Measurements from ENCODE around the gene HIGD1B. TPM values are rescaled to one million over a fixed set of nuclear protein-coding genes. Genes with fewer than 3 reads are reported as not detected.

The HIGD1B gene
- total and polyA plus RNA-seq, 2 of the 4 experiments (the other 2 are of a cell fraction), result not detected

GRCh38 chr17:44850612-44851011 is 2.9 kb downstream of the HIGD1B start:
- ATAC-seq (ENCODE audit: low read depth) (no peak), DNase-seq (no peak)
- Histone ChIP-seq H3K4me1 (ENCODE audit: control insufficient read depth, insufficient read depth, low read length) (no peaks in the 10 kb centered on the region; the same call in 1 of the 2 replicates), H4K91ac (ENCODE audit: insufficient read depth, low read depth, low read length) (no peak overlapping the region), H3K36me3 (ENCODE audit: control insufficient read depth, insufficient read depth, low read length) (peaks cover 45% of the 10 kb centered on the region), H3K27ac (ENCODE audit: insufficient read depth, low read length) (no peak overlapping the region), H3K9me3 (ENCODE audit: control insufficient read depth, insufficient read depth, low read length) (no peaks in the 10 kb centered on the region), H4K5ac (ENCODE audit: low read depth, low read length) (no peak overlapping the region), H3K4me3 (ENCODE audit: insufficient read depth, low read depth, low read length) (no peak overlapping the region), H3K14ac (replicated peaks; ENCODE audit: low read depth, low read length) (no peak overlapping the region), H2BK20ac (ENCODE audit: low read depth, low read length) (no peak overlapping the region), H3K9ac (ENCODE audit: low read depth, low read length) (no peak overlapping the region), H2AK5ac (ENCODE audit: low read depth, low read length) (no peak overlapping the region), H4K8ac (ENCODE audit: low read depth in 2 of 2, low read length in 2 of 2) (no peak overlapping the region), H2AK9ac (replicated peaks; ENCODE audit: low read depth, low read length, poor library complexity) (no peak overlapping the region), H2AFZ (replicated peaks; ENCODE audit: low read length, poor library complexity) (no peak overlapping the region), H2BK15ac (ENCODE audit: low read depth, low read length) (no peak overlapping the region), H3K18ac (ENCODE audit: low read depth, low read length) (no peak overlapping the region), H3K4me2 (ENCODE audit: low read depth, low read length) (no peak overlapping the region), H2BK120ac (ENCODE audit: low read depth, low read length) (no peak overlapping the region), H3K56ac (ENCODE audit: extremely low read depth, insufficient read depth, low read length) (no peak overlapping the region), H3K27me3 (ENCODE audit: control insufficient read depth, insufficient read depth, low read length) (no peaks in the 10 kb centered on the region), H3K23ac (ENCODE audit: low read depth, low read length) (no peak overlapping the region), H3K79me1 (ENCODE audit: low read depth in 1 of 2, low read length in 2 of 2) (no peaks in the 10 kb centered on the region; a peak in 1 of 4 replicates), H2BK5ac (ENCODE audit: low read depth, low read length, poor library complexity, severe bottlenecking) (no peak overlapping the region), H3K4ac (ENCODE audit: low read depth, low read length) (no peak overlapping the region), H4K20me1 (ENCODE audit: insufficient read depth, low read length) (no peaks in the 10 kb centered on the region), H3K9me1 (ENCODE audit: insufficient read depth, low read length) (peaks cover 7% of the 10 kb centered on the region)
- intact Hi-C loops (cut with micrococcal nuclease), result no loop called here
- 91% methylated on average over 4 of the region's 5 CpGs; no CpG with 5 or more reads in 1 of the 2 experiments for WGBS, 2 experiments (ENCODE audit: extremely low coverage in 2 of 2, insufficient read length in 1 of 2)
- in situ Hi-C loops (cut with MboI; ENCODE audit: low sequenced_read_pairs), result no loop called here
- no TSS peak for BruUV-seq (replicated peaks)
- TF ChIP-seq CEBPB (IDR thresholded peaks at IDR 0.05; ENCODE audit: low read depth, low read length), result no peak
- TF ChIP-seq RCOR1 (IDR thresholded peaks at IDR 0.05; ENCODE audit: insufficient replicate concordance, low read length), result no peak
- TF ChIP-seq NFE2L2 (IDR thresholded peaks at IDR 0.05; ENCODE audit: low read depth, low read length), result no peak
- no peak for TF ChIP-seq CTCF (conservative IDR thresholded peaks at IDR 0.05; ENCODE audit: low read depth, low read length)
- TF ChIP-seq ELK1 (IDR thresholded peaks at IDR 0.05; ENCODE audit: borderline replicate concordance, low read depth, low read length), result no peak
- TF ChIP-seq CHD1 (IDR thresholded peaks at IDR 0.05; ENCODE audit: low read depth, low read length), result no peak
- no peak for TF ChIP-seq MXI1 (IDR thresholded peaks at IDR 0.05; ENCODE audit: borderline replicate concordance, low read depth, low read length)
- no peak for TF ChIP-seq USF2 (IDR thresholded peaks at IDR 0.05; ENCODE audit: low read depth, low read length)
- TF ChIP-seq RAD21 (IDR thresholded peaks at IDR 0.05; ENCODE audit: low read length), result no peak
- TF ChIP-seq FOS (IDR thresholded peaks at IDR 0.05; ENCODE audit: low read depth, low read length), result no peak
- ChIA-PET CTCF (no interaction called here), POLR2A (ENCODE audit: unreplicated experiment) (no interaction called here)
- dilution Hi-C loops (cut with HindIII; ENCODE audit: low sequenced_read_pairs, unreplicated experiment), result no loop called here

All from IMR-90 (cell line).